Upper lobe of right lung (tissue), 1 donor: ENCODE measurements around the gene TMEM17. TPM values are rescaled to one million over a fixed set of nuclear protein-coding genes. Genes with fewer than 3 reads are reported as not detected.

Experiments
- ATAC-seq: fragments of 200-7000 bp; cut with Tn5 transposase; one replicate; pipeline ENCODE4 v1.9.1; 2020; ENCODE audit warnings: mild to moderate bottlenecking, moderate library complexity
- DNase-seq: peaks from one replicate; pipeline ENCODE4 v3.0.0-alpha.2; 2020
- H3K27ac ChIP-seq: fragments of 200-600 bp; one replicate; pipeline ENCODE4 v1.8.0; 2022
- H3K27me3 ChIP-seq: fragments of 200-600 bp; one replicate; pipeline ENCODE4 v1.8.0; 2022; ENCODE audit warnings: mild to moderate bottlenecking
- H3K36me3 ChIP-seq: fragments of 200-600 bp; one replicate; pipeline ENCODE4 v1.8.0; 2022
- H3K4me1 ChIP-seq: fragments of 200-600 bp; one replicate; pipeline ENCODE4 v1.8.0; 2022
- H3K4me3 ChIP-seq: fragments of 200-600 bp; one replicate; pipeline ENCODE4 v1.8.0; 2022; ENCODE audit warnings: mild to moderate bottlenecking
- H3K9me3 ChIP-seq: fragments of 200-600 bp; one replicate; pipeline ENCODE4 v1.8.0; 2022
- CTCF ChIP-seq: fragments of 200-600 bp; IDR thresholded peaks from one replicate; pipeline ENCODE4 v1.8.0; 2022; ENCODE audit warnings: antibody characterized with exemption
- intact Hi-C: fragments of 100-400 bp; cut with DNase I; formaldehyde crosslinking; loops from one replicate; pipeline ENCODE4 v1.11.0; 2022
- total RNA-seq: library from RNA; stranded (reverse); fragmentation: NEBNext Ultra II Directional; extraction: Animal tissue kit (Norgen Biotek cat#: 25700); gene quantifications from one replicate; pipeline ENCODE4 v1.2.1, GENCODE V29; 2021
- donor health status: DM: no; HTN: yes; CAD: no; lungs with severe emphysema.

TMEM17 gene
- total RNA-seq, 1 donor from 2014 or later, result 2.0 TPM

- Histone ChIP-seq H3K27me3 (no peaks in the 10 kb centered on the region), H3K9me3 (no peaks in the 10 kb centered on the region), H3K27ac (no peak overlapping the region), H3K4me1 (peaks cover 27% of the 10 kb centered on the region), H3K36me3 (no peaks in the 10 kb centered on the region), H3K4me3 (no peak overlapping the region)
- no peak for ATAC-seq
- intact Hi-C loops, result no loop called here
- no peak for DNase-seq
- TF ChIP-seq CTCF, result no peak
These were observed 36.9 kb downstream of the TMEM17 start for GRCh38 chr2:62469114-62469513.

- Histone ChIP-seq H3K4me3 (no peak overlapping the region), H3K27me3 (no peaks in the 10 kb centered on the region), H3K27ac (peak overlapping the region; percentile 18), H3K9me3 (no peaks in the 10 kb centered on the region), H3K36me3 (no peaks in the 10 kb centered on the region), H3K4me1 (peaks cover 18% of the 10 kb centered on the region)
- DNase-seq (no peak), ATAC-seq (peak; percentile 75)
- TF ChIP-seq CTCF, result no peak
- intact Hi-C loops, result no loop called here
These were observed 38.3 kb downstream of the TMEM17 start for GRCh38 chr2:62467475-62468321.

- intact Hi-C loops, result no loop called here
- Histone ChIP-seq H3K4me3 (no peak overlapping the region), H3K36me3 (no peaks in the 10 kb centered on the region), H3K27me3 (no peaks in the 10 kb centered on the region), H3K9me3 (no peaks in the 10 kb centered on the region), H3K27ac (peak overlapping the region; percentile 18), H3K4me1 (peaks cover 12% of the 10 kb centered on the region)
- no peak for TF ChIP-seq CTCF
- DNase-seq (no peak), ATAC-seq (no peak)
These were observed 38.9 kb downstream of the TMEM17 start for GRCh38 chr2:62467100-62467474.

GRCh38 chr2:62466503-62466854, 39.5 kb downstream of the TMEM17 start:
- Histone ChIP-seq H3K4me3 (no peak overlapping the region), H3K36me3 (no peaks in the 10 kb centered on the region), H3K4me1 (peaks cover 12% of the 10 kb centered on the region), H3K27me3 (no peaks in the 10 kb centered on the region), H3K27ac (no peak overlapping the region), H3K9me3 (no peaks in the 10 kb centered on the region)
- intact Hi-C loops, result no loop called here
- no peak for DNase-seq
- no peak for ATAC-seq
- no peak for TF ChIP-seq CTCF

- intact Hi-C loops, result no loop called here
- DNase-seq, result no peak
These were observed 40.1 kb downstream of the TMEM17 start for GRCh38 chr2:62465741-62466502.

More at GRCh38 chr2:62465741-62466502, 40.1 kb downstream of the TMEM17 start:
- H3K4me1 ChIP-seq, result peaks cover 12% of the 10 kb centered on the region
- no peaks in the 10 kb centered on the region for H3K9me3 ChIP-seq
- H3K4me3 ChIP-seq, result no peak overlapping the region
- ATAC-seq, result no peak
- no peaks in the 10 kb centered on the region for H3K27me3 ChIP-seq
- no peaks in the 10 kb centered on the region for H3K36me3 ChIP-seq
- no peak overlapping the region for H3K27ac ChIP-seq
- no peak for TF ChIP-seq CTCF
